Large intestine (tissue), 3 donors: ENCODE measurements around the gene PRIMA1. TPM values are rescaled to one million over a fixed set of nuclear protein-coding genes. Genes with fewer than 3 reads are reported as not detected.
"Not testable (repeated sequence)": the region's sequence is repeated elsewhere in the genome, so short reads cannot be mapped to it uniquely, and the experiment has no call there.

Source experiments
- DNase-seq, 2 donors: peaks; one replicate each; pipeline versions ENCODE4 v3.0.0 to v3.0.0-alpha.2; 2013
- H3K27ac ChIP-seq: one replicate; pipeline ENCODE4 v1.5.1; 2013; ENCODE audit warnings: low read length
- H3K27me3 ChIP-seq: 2 replicates; pipeline ENCODE4 v1.6.1; 2013; ENCODE audit warnings: low read length; ENCODE audit not compliant: control insufficient read depth, insufficient read depth
- H3K36me3 ChIP-seq: 2 replicates; pipeline ENCODE4 v1.6.1; 2013; ENCODE audit warnings: low read length; ENCODE audit not compliant: control insufficient read depth, insufficient read depth
- H3K4me1 ChIP-seq: one replicate; pipeline ENCODE4 v1.6.1; 2013; ENCODE audit warnings: low read length; ENCODE audit not compliant: control insufficient read depth, insufficient read depth
- H3K4me3 ChIP-seq: one replicate; pipeline ENCODE4 v1.5.1; 2013; ENCODE audit warnings: low read length
- H3K9me3 ChIP-seq: one replicate; pipeline ENCODE4 v1.6.1; 2013; ENCODE audit warnings: mild to moderate bottlenecking, low read depth, low read length, moderate library complexity; ENCODE audit not compliant: control insufficient read depth
- WGBS: methylation state at CpG from one replicate; pipeline ENCODE4 v1.1.5; 2013; ENCODE audit warnings: low lambda C conversion rate; ENCODE audit not compliant: insufficient coverage; 5-methylcytosine and 5-hydroxymethylcytosine counted together
- polyA plus RNA-seq: library from polyadenylated mRNA; unstranded; fragments of 120-200 nt; gene quantifications from one replicate; pipeline ENCODE4 v1.2.1, GENCODE V29; 2013

Gene PRIMA1
- polyA plus RNA-seq, 1 donor, result 9.2 TPM

GRCh38 chr14:93821051-93821450 is 32.8 kb upstream of the PRIMA1 start:
- H3K4me3 ChIP-seq, result no peak overlapping the region
- no peaks in the 10 kb centered on the region for H3K9me3 ChIP-seq
- H3K36me3 ChIP-seq, result no peaks in the 10 kb centered on the region
- no CpG with 5 or more reads among the region's 6 CpGs for WGBS
- peaks cover 2% of the 10 kb centered on the region for H3K27me3 ChIP-seq
- no peak overlapping the region for H3K27ac ChIP-seq
- no peak for DNase-seq
- H3K4me1 ChIP-seq, result no peaks in the 10 kb centered on the region

DNA sequence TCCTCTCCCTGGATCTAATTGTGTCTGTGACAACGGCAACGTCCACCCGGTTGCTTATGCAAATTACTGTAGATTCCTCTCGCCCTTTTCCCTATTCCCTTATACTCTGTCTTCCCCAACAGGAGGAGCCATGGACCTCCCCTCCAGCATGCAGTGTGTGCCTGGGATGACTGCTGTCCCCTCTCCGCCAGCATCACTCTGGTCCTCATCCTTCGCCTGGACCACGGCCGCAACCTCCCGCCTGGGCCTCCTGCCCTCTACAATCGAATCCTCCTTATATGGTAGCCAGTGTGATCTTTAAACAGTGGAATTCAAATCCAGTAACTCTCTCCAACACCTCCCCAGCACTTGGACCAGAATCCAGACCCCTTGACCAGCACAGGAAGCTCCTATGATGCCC is 30.6 kb upstream of the PRIMA1 start:
- Histone ChIP-seq H3K27ac (no peak overlapping the region), H3K9me3 (no peaks in the 10 kb centered on the region), H3K4me3 (no peak overlapping the region), H3K36me3 (no peaks in the 10 kb centered on the region), H3K4me1 (no peaks in the 10 kb centered on the region), H3K27me3 (no peaks in the 10 kb centered on the region)
- no peak for DNase-seq
- no CpG with 5 or more reads among the region's 10 CpGs for WGBS

DNA sequence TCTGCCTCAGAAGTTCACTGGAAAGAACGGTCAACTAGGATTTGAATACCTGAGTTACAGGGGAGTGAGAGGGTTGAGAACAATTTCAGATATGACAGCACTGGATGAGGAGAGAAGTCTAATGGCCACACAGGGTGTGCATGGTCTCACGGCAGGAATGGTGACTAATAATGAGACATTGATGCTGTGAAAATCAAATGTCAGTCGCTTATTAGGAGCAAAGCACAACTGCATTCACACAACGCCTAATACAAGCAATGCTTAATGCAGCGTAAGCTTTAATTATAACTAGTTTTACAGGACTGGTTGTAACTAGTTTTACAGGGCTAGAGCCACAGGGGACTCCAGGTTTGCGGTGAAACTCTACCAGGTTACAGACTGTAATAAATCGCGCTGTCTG is 23.4 kb upstream of the PRIMA1 start:
- Histone ChIP-seq H3K27me3 (no peaks in the 10 kb centered on the region), H3K27ac (no peak overlapping the region), H3K4me3 (no peak overlapping the region), H3K9me3 (no peaks in the 10 kb centered on the region), H3K36me3 (no peaks in the 10 kb centered on the region), H3K4me1 (no peaks in the 10 kb centered on the region)
- DNase-seq, result no peak
- no CpG with 5 or more reads among the region's 8 CpGs for WGBS

DNA sequence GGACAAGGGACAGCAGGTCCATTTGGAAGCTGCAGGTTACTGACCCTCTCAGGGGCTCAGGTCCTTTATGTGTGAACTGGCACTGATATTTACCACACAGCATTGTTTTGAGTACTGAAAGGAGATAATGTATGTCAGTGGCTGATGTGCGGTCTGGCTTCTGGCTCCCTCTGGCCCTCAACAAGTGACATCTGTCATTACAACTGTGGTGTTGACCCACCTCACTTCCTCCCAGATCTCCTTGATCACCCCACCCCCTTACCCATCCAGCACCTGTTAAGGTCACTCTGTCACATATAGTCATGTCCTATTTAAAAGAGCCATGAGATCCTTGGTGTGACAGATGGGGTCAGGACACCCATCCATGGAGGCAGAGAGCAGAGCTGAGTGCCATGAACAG is 22.7 kb upstream of the PRIMA1 start:
- Histone ChIP-seq H3K4me3 (no peak overlapping the region), H3K27me3 (no peaks in the 10 kb centered on the region)
- WGBS, result no CpG with 5 or more reads among the region's 1 CpG

GRCh38 chr14:93809491-93810420 is 21.5 kb upstream of the PRIMA1 start:
- DNase-seq, result not testable (repeated sequence)

More for the DNA sequence above, 22.7 kb upstream of the PRIMA1 start:
- no peaks in the 10 kb centered on the region for H3K9me3 ChIP-seq
- no peak overlapping the region for H3K27ac ChIP-seq
- no peaks in the 10 kb centered on the region for H3K36me3 ChIP-seq
- H3K4me1 ChIP-seq, result no peaks in the 10 kb centered on the region
- DNase-seq, result no peak

GRCh38 chr14:93804654-93805053 is 16.4 kb upstream of the PRIMA1 start:
- Histone ChIP-seq H3K36me3 (no peaks in the 10 kb centered on the region), H3K4me1 (no peaks in the 10 kb centered on the region), H3K27me3 (no peaks in the 10 kb centered on the region), H3K4me3 (no peak overlapping the region), H3K9me3 (no peaks in the 10 kb centered on the region), H3K27ac (no peak overlapping the region)
- DNase-seq, result no peak
- WGBS, result 100% methylated on average over 1 of the region's 9 CpGs

More at GRCh38 chr14:93809491-93810420, 21.5 kb upstream of the PRIMA1 start:
- WGBS, result 86% methylated on average over 1 of the region's 6 CpGs
- not testable (repeated sequence) for H3K4me3 ChIP-seq, H3K27me3 ChIP-seq, H3K36me3 ChIP-seq, H3K4me1 ChIP-seq, H3K27ac ChIP-seq, H3K9me3 ChIP-seq

DNA sequence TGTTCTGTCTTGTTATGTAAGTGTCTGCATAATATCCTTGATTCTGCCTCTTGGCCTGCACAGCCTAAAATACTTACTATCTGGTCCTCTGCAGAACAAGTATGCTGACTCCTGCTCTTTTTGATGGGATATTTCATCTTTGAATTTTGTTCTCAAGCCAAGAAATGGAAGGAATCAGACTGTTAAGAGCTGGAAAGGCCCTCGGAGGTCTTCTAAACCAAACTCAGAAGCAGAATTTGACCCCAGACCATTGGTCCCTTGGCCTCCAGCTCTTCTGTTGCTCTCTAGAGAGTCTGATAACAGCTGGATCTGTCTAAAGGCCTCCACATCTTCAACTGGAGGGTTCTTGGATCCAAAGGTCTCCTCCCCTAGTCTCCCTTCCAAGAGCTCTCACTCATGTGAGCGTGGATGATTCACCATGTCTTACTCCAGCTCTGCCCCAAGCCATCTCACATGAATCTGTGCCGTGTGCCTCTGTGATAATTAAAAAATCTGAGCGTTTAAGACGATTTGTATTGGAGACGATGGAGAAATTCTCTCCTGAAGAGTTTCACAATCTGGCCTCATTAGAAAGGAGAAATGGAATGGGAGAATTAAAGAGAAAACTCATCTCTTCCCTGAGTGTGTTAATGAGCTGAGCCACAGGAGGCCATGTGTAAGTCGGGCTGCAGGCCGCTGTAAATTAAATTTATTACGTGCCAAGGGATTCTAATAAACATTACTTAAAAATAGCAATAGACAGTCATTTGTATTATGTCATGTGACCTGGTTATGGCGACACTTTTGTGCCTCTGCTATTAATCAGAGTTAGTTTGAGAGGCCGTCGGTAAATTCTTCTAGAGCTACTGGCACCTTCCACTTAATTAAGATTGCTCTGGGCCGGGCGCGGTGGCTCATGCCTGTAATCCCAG is 15.4 kb upstream of the PRIMA1 start:
- Histone ChIP-seq H3K4me3 (no peak overlapping the region), H3K27ac (no peak overlapping the region), H3K27me3 (no peaks in the 10 kb centered on the region), H3K4me1 (no peaks in the 10 kb centered on the region), H3K9me3 (no peaks in the 10 kb centered on the region), H3K36me3 (no peaks in the 10 kb centered on the region)
- DNase-seq, result no peak
- WGBS, result 80% methylated on average over 3 of the region's 15 CpGs

- H3K4me1 ChIP-seq, result no peaks in the 10 kb centered on the region
- no peaks in the 10 kb centered on the region for H3K36me3 ChIP-seq
- no peaks in the 10 kb centered on the region for H3K27me3 ChIP-seq
- H3K4me3 ChIP-seq, result no peak overlapping the region
- no peaks in the 10 kb centered on the region for H3K9me3 ChIP-seq
- 40% methylated on average over 1 of the region's 8 CpGs for WGBS
- DNase-seq, result peak in 1 of 2 donors; percentile 8
- no peak overlapping the region for H3K27ac ChIP-seq
Measured at GRCh38 chr14:93799989-93800921, 12.0 kb upstream of the PRIMA1 start.

GRCh38 chr14:93799617-93799988 is 11.3 kb upstream of the PRIMA1 start:
- H3K4me3 ChIP-seq, result no peak overlapping the region
- H3K27me3 ChIP-seq, result no peaks in the 10 kb centered on the region
- DNase-seq, result no peak
- no peaks in the 10 kb centered on the region for H3K9me3 ChIP-seq
- no peak overlapping the region for H3K27ac ChIP-seq
- no peaks in the 10 kb centered on the region for H3K36me3 ChIP-seq
- no peaks in the 10 kb centered on the region for H3K4me1 ChIP-seq
- no CpG with 5 or more reads among the region's 4 CpGs for WGBS

DNA sequence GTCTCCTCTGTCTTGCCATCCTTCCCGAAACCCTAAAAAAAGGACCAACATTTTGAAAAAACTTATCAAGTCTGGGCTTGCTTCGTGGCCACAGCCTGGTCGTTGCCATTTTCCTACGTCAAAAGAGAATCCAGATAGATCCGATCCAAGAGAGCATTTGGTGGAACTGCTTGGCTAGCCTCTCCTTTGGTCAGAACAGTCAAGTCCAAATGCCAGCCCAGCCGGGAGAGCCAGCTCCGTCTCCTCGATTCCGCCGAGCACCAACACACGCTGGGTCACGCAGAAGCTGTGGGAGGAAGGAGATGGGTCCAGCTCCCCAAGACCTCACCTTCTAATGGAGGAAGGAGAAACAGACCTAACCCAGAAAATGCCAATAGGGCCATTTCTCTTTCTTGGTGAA is 9.3 kb upstream of the PRIMA1 start:
- no peaks in the 10 kb centered on the region for H3K36me3 ChIP-seq
- no peaks in the 10 kb centered on the region for H3K9me3 ChIP-seq
- no peaks in the 10 kb centered on the region for H3K27me3 ChIP-seq
- H3K27ac ChIP-seq, result no peak overlapping the region
- WGBS, result no CpG with 5 or more reads among the region's 12 CpGs
- DNase-seq, result no peak
- no peak overlapping the region for H3K4me3 ChIP-seq
- H3K4me1 ChIP-seq, result no peaks in the 10 kb centered on the region
